Measurements from ENCODE around the gene TTC17.

Gene TTC17

GRCh38 chr11:43507171-43507570 lies 148.5 kb downstream of the TTC17 start:
- H4K8ac ChIP-seq (ENCODE audit: low read depth, low read length): no peak overlapping the region
- H3K4me3 ChIP-seq (ENCODE audit: low read length in 2 of 2): no peak overlapping the region
- no CpG with 5 or more reads among the region's 5 CpGs for WGBS, 2 donors (ENCODE audit: extremely low coverage in 2 of 2, insufficient read length in 2 of 2, insufficient replicate concordance in 1 of 2)
- no peak overlapping the region for H2BK120ac ChIP-seq (ENCODE audit: low read depth, low read length)
- H3K18ac ChIP-seq (ENCODE audit: low read length): no peak overlapping the region
- no peaks in the 10 kb centered on the region for H3K4me1 ChIP-seq (ENCODE audit: control insufficient read depth in 2 of 2, insufficient read depth in 1 of 2, low read depth in 1 of 2, low read length in 2 of 2)
- no peak overlapping the region for H2BK15ac ChIP-seq (ENCODE audit: low read length)
- no peak overlapping the region for H2BK5ac ChIP-seq (ENCODE audit: low read length)
- H3K9ac ChIP-seq (ENCODE audit: low read depth, low read length, poor library complexity): no peak overlapping the region
- H2AK5ac ChIP-seq (ENCODE audit: low read depth, low read length): no peak overlapping the region
- H3K79me1 ChIP-seq (ENCODE audit: low read depth, low read length): no peaks in the 10 kb centered on the region
- DNase-seq (ENCODE audit: low spot score): no peak
- no peaks in the 10 kb centered on the region for H3K36me3 ChIP-seq (replicated peaks in 1 of 2; ENCODE audit: control insufficient read depth in 2 of 2, insufficient read depth in 2 of 2, low read length in 2 of 2)
- H2BK12ac ChIP-seq (ENCODE audit: low read length): no peak overlapping the region
- no peak overlapping the region for H3K14ac ChIP-seq (ENCODE audit: low read length)
- no peak overlapping the region for H3K23ac ChIP-seq (ENCODE audit: low read depth, low read length, poor library complexity)
- no peak overlapping the region for H2AFZ ChIP-seq (ENCODE audit: low read length)
- H4K91ac ChIP-seq (ENCODE audit: low read depth, low read length, poor library complexity): no peak overlapping the region
- H3K27me3 ChIP-seq (ENCODE audit: control insufficient read depth in 3 of 3, insufficient read depth in 3 of 3, low read depth in 1 of 3, low read length in 3 of 3): no peaks in the 10 kb centered on the region
- H3K4me2 ChIP-seq (ENCODE audit: insufficient read depth, low read length, poor library complexity, severe bottlenecking): no peak overlapping the region
- no peak overlapping the region for H3K4ac ChIP-seq (ENCODE audit: low read length)
- H3K9me3 ChIP-seq (replicated peaks in 1 of 2; ENCODE audit: control insufficient read depth in 2 of 2, insufficient read depth in 1 of 2, low read depth in 1 of 2, low read length in 2 of 2): no peaks in the 10 kb centered on the region
- H3K27ac ChIP-seq (replicated peaks; ENCODE audit: low read length): no peak overlapping the region

DNA sequence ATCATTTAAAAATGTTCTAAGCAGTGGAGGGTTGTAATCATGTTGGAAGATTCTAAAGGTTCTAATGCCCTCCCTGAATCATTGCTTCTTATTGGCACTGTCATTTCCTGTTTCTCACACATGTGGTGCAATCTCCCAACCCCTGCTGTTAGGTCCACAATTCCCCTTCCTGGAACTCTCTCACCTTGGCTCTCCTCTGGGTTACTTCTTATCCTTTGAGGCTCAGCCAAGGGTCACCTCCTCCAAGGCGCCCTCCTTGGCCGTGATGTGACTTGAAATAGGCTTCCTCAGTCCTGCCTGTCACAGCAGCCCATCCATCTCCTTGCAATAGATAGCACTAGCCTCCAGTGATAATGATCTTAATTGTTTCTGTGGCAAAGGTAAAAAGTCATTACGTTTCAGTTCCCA lies 149.8 kb downstream of the TTC17 start:
- Histone ChIP-seq H3K18ac (ENCODE audit: low read length) (no peak overlapping the region), H3K27ac (replicated peaks; ENCODE audit: low read length) (no peak overlapping the region), H3K36me3 (replicated peaks in 1 of 2; ENCODE audit: control insufficient read depth in 2 of 2, insufficient read depth in 2 of 2, low read length in 2 of 2) (no peaks in the 10 kb centered on the region), H2AK5ac (ENCODE audit: low read depth, low read length) (no peak overlapping the region), H3K4me1 (ENCODE audit: control insufficient read depth in 2 of 2, insufficient read depth in 1 of 2, low read depth in 1 of 2, low read length in 2 of 2) (no peaks in the 10 kb centered on the region), H3K23ac (ENCODE audit: low read depth, low read length, poor library complexity) (no peak overlapping the region), H4K91ac (ENCODE audit: low read depth, low read length, poor library complexity) (no peak overlapping the region), H2AFZ (ENCODE audit: low read length) (no peak overlapping the region), H3K79me1 (ENCODE audit: low read depth, low read length) (no peaks in the 10 kb centered on the region), H2BK12ac (ENCODE audit: low read length) (no peak overlapping the region), H3K9me3 (replicated peaks in 1 of 2; ENCODE audit: control insufficient read depth in 2 of 2, insufficient read depth in 1 of 2, low read depth in 1 of 2, low read length in 2 of 2) (peaks cover 0 to 2% of the 10 kb centered on the region in 2 donors), H3K4me2 (ENCODE audit: insufficient read depth, low read length, poor library complexity, severe bottlenecking) (no peak overlapping the region), H3K27me3 (ENCODE audit: control insufficient read depth in 3 of 3, insufficient read depth in 3 of 3, low read depth in 1 of 3, low read length in 3 of 3) (no peaks in the 10 kb centered on the region), H3K9ac (ENCODE audit: low read depth, low read length, poor library complexity) (no peak overlapping the region), H2BK15ac (ENCODE audit: low read length) (no peak overlapping the region), H3K4me3 (ENCODE audit: low read length in 2 of 2) (no peak overlapping the region), H3K4ac (ENCODE audit: low read length) (no peak overlapping the region), H4K8ac (ENCODE audit: low read depth, low read length) (no peak overlapping the region), H3K14ac (ENCODE audit: low read length) (no peak overlapping the region), H2BK5ac (ENCODE audit: low read length) (no peak overlapping the region), H2BK120ac (ENCODE audit: low read depth, low read length) (no peak overlapping the region)
- no peak for DNase-seq (ENCODE audit: low spot score)
- WGBS, 2 donors (ENCODE audit: extremely low coverage in 2 of 2, insufficient read length in 2 of 2, insufficient replicate concordance in 1 of 2): no CpG with 5 or more reads among the region's 3 CpGs

- peaks cover 0 to 2% of the 10 kb centered on the region in 2 donors for H3K9me3 ChIP-seq (replicated peaks in 1 of 2; ENCODE audit: control insufficient read depth in 2 of 2, insufficient read depth in 1 of 2, low read depth in 1 of 2, low read length in 2 of 2)
- no peak overlapping the region for H3K4ac ChIP-seq (ENCODE audit: low read length)
- no peaks in the 10 kb centered on the region for H3K79me1 ChIP-seq (ENCODE audit: low read depth, low read length)
- H2BK120ac ChIP-seq (ENCODE audit: low read depth, low read length): no peak overlapping the region
- peak overlapping the region in 1 of 2 donors; percentile 5 for H3K4me3 ChIP-seq (ENCODE audit: low read length in 2 of 2)
- no peaks in the 10 kb centered on the region for H3K36me3 ChIP-seq (replicated peaks in 1 of 2; ENCODE audit: control insufficient read depth in 2 of 2, insufficient read depth in 2 of 2, low read length in 2 of 2)
- no peak overlapping the region for H2AFZ ChIP-seq (ENCODE audit: low read length)
- no peak overlapping the region for H2BK15ac ChIP-seq (ENCODE audit: low read length)
- H3K9ac ChIP-seq (ENCODE audit: low read depth, low read length, poor library complexity): no peak overlapping the region
- H2BK5ac ChIP-seq (ENCODE audit: low read length): no peak overlapping the region
- no peak overlapping the region for H3K4me2 ChIP-seq (ENCODE audit: insufficient read depth, low read length, poor library complexity, severe bottlenecking)
- H3K14ac ChIP-seq (ENCODE audit: low read length): no peak overlapping the region
- H3K23ac ChIP-seq (ENCODE audit: low read depth, low read length, poor library complexity): no peak overlapping the region
- no peak overlapping the region for H4K8ac ChIP-seq (ENCODE audit: low read depth, low read length)
- H3K4me1 ChIP-seq (ENCODE audit: control insufficient read depth in 2 of 2, insufficient read depth in 1 of 2, low read depth in 1 of 2, low read length in 2 of 2): peaks cover 14 to 18% of the 10 kb centered on the region in 2 donors
- no CpG with 5 or more reads among the region's 6 CpGs for WGBS, 2 donors (ENCODE audit: extremely low coverage in 2 of 2, insufficient read length in 2 of 2, insufficient replicate concordance in 1 of 2)
- no peak overlapping the region for H2BK12ac ChIP-seq (ENCODE audit: low read length)
- no peak overlapping the region for H2AK5ac ChIP-seq (ENCODE audit: low read depth, low read length)
- no peak for DNase-seq (ENCODE audit: low spot score)
- no peak overlapping the region for H4K91ac ChIP-seq (ENCODE audit: low read depth, low read length, poor library complexity)
- no peaks in the 10 kb centered on the region for H3K27me3 ChIP-seq (ENCODE audit: control insufficient read depth in 3 of 3, insufficient read depth in 3 of 3, low read depth in 1 of 3, low read length in 3 of 3)
- no peak overlapping the region for H3K27ac ChIP-seq (replicated peaks; ENCODE audit: low read length)
- H3K18ac ChIP-seq (ENCODE audit: low read length): no peak overlapping the region
These were observed 153.2 kb downstream of the TTC17 start for GRCh38 chr11:43511959-43512358.

- Histone ChIP-seq H4K8ac (ENCODE audit: low read depth, low read length) (no peak overlapping the region), H2BK12ac (ENCODE audit: low read length) (no peak overlapping the region), H2BK120ac (ENCODE audit: low read depth, low read length) (peak overlapping the region; percentile 14), H2BK15ac (ENCODE audit: low read length) (no peak overlapping the region), H2BK5ac (ENCODE audit: low read length) (no peak overlapping the region), H3K4me1 (ENCODE audit: control insufficient read depth in 2 of 2, insufficient read depth in 1 of 2, low read depth in 1 of 2, low read length in 2 of 2) (peaks cover 15 to 24% of the 10 kb centered on the region in 2 donors), H2AK5ac (ENCODE audit: low read depth, low read length) (peak overlapping the region; percentile 40), H3K9me3 (replicated peaks in 1 of 2; ENCODE audit: control insufficient read depth in 2 of 2, insufficient read depth in 1 of 2, low read depth in 1 of 2, low read length in 2 of 2) (peaks cover 0 to 2% of the 10 kb centered on the region in 2 donors), H3K14ac (ENCODE audit: low read length) (no peak overlapping the region), H3K23ac (ENCODE audit: low read depth, low read length, poor library complexity) (no peak overlapping the region), H3K4ac (ENCODE audit: low read length) (no peak overlapping the region), H4K91ac (ENCODE audit: low read depth, low read length, poor library complexity) (no peak overlapping the region), H3K36me3 (replicated peaks in 1 of 2; ENCODE audit: control insufficient read depth in 2 of 2, insufficient read depth in 2 of 2, low read length in 2 of 2) (no peaks in the 10 kb centered on the region), H3K4me3 (ENCODE audit: low read length in 2 of 2) (no peak overlapping the region), H3K79me1 (ENCODE audit: low read depth, low read length) (no peaks in the 10 kb centered on the region), H3K18ac (ENCODE audit: low read length) (peak overlapping the region; percentile 28), H2AFZ (ENCODE audit: low read length) (peak overlapping the region; percentile 62), H3K9ac (ENCODE audit: low read depth, low read length, poor library complexity) (no peak overlapping the region), H3K27ac (replicated peaks; ENCODE audit: low read length) (no peak overlapping the region), H3K4me2 (ENCODE audit: insufficient read depth, low read length, poor library complexity, severe bottlenecking) (no peak overlapping the region), H3K27me3 (ENCODE audit: control insufficient read depth in 3 of 3, insufficient read depth in 3 of 3, low read depth in 1 of 3, low read length in 3 of 3) (no peaks in the 10 kb centered on the region)
- no peak for DNase-seq (ENCODE audit: low spot score)
- no CpG with 5 or more reads among the region's 6 CpGs for WGBS, 2 donors (ENCODE audit: extremely low coverage in 2 of 2, insufficient read length in 2 of 2, insufficient replicate concordance in 1 of 2)
These were observed 156.4 kb downstream of the TTC17 start for GRCh38 chr11:43515090-43515489.

Measured in neuronal stem cell (in vitro differentiated cells).